OCI-LY1 (cell line): ENCODE data around the gene ST3GAL3.

Experiments
- H2AFZ ChIP-seq: fragments of 200-600 bp; sonication (generic), shearing (Covaris generic); 2 replicates; pipeline ENCODE4 v1.6.0; 2014; ENCODE audit warnings: antibody characterized with exemption, mild to moderate bottlenecking, low read length
- H3F3A ChIP-seq: fragments of 200-600 bp; sonication (generic), shearing (Covaris generic); 2 replicates; pipeline ENCODE4 v1.6.0; 2014; ENCODE audit warnings: mild to moderate bottlenecking, antibody characterized with exemption, low read length, moderate library complexity; ENCODE audit not compliant: insufficient read depth
- H3K27ac ChIP-seq: fragments of 200-600 bp; sonication (generic); 2 replicates; pipeline ENCODE4 v1.5.1; 2014; ENCODE audit warnings: low read length, mixed run types, mild to moderate bottlenecking, low read depth; ENCODE audit not compliant: poor library complexity, severe bottlenecking
- H3K27me3 ChIP-seq: fragments of 200-600 bp; sonication (generic); 2 replicates; pipeline ENCODE4 v1.6.0; 2014; ENCODE audit warnings: antibody characterized with exemption, mild to moderate bottlenecking, low read length, moderate library complexity; ENCODE audit not compliant: insufficient read depth
- H3K36me3 ChIP-seq: fragments of 200-600 bp; sonication (generic); 2 replicates; pipeline ENCODE4 v1.6.1; 2014; ENCODE audit warnings: mild to moderate bottlenecking, antibody characterized with exemption, low read length, moderate library complexity, mixed read lengths; ENCODE audit not compliant: insufficient read depth
- H3K4me1 ChIP-seq: fragments of 200-600 bp; sonication (generic); 2 replicates; pipeline ENCODE4 v1.5.1; 2014; ENCODE audit warnings: mild to moderate bottlenecking, low read length, moderate library complexity; ENCODE audit not compliant: insufficient read depth, severe bottlenecking
- H3K4me2 ChIP-seq: fragments of 200-600 bp; sonication (generic), shearing (Covaris generic); 2 replicates; pipeline ENCODE4 v1.6.1; 2014; ENCODE audit warnings: low read length
- H3K4me3 ChIP-seq: fragments of 200-600 bp; sonication (generic); 2 replicates; pipeline ENCODE4 v1.5.1; 2014; ENCODE audit warnings: low read length, low read depth, mild to moderate bottlenecking, mixed read lengths; ENCODE audit not compliant: poor library complexity, severe bottlenecking
- H3K79me2 ChIP-seq: fragments of 200-600 bp; shearing (Covaris generic); 2 replicates; pipeline ENCODE4 v1.6.1; 2016; ENCODE audit warnings: mixed run types, low read length, mixed read lengths; ENCODE audit not compliant: insufficient read depth
- H3K9ac ChIP-seq: fragments of 200-600 bp; sonication (generic), shearing (Covaris generic); 2 replicates; pipeline ENCODE4 v1.6.1; 2014; ENCODE audit warnings: mild to moderate bottlenecking, low read length, mixed read lengths
- H3K9me2 ChIP-seq: fragments of 200-600 bp; sonication (generic), shearing (Covaris generic); 2 replicates; pipeline ENCODE4 v1.6.1; 2014; ENCODE audit warnings: low read depth, mild to moderate bottlenecking, low read length, mixed read lengths
- H3K9me3 ChIP-seq: fragments of 200-600 bp; shearing (Covaris generic); 2 replicates; pipeline ENCODE4 v1.6.1; 2014; ENCODE audit warnings: low read length, mixed read lengths
- H4K20me1 ChIP-seq: fragments of 200-600 bp; sonication (generic), shearing (Covaris generic); 2 replicates; pipeline ENCODE4 v1.6.0; 2016; ENCODE audit warnings: mild to moderate bottlenecking, low read length; ENCODE audit not compliant: insufficient read depth
- EZH2 ChIP-seq: fragments of 200-600 bp; sonication (generic), shearing (Covaris generic); IDR thresholded peaks from 2 replicates; pipeline ENCODE4 v1.8.0; 2017; ENCODE audit warnings: borderline replicate concordance, mixed run types, mild to moderate bottlenecking, antibody characterized with exemption, low read length, moderate library complexity, mixed read lengths
- TF ChIP-seq, protein P1 (sequence below): fragments of 200-600 bp; sonication (generic), shearing (Covaris generic); IDR thresholded peaks from 2 replicates; pipeline ENCODE4 v1.5.1; 2017; ENCODE audit warnings: mild to moderate bottlenecking, antibody characterized with exemption, low read length, moderate library complexity, mixed read lengths

Gene ST3GAL3

DNA sequence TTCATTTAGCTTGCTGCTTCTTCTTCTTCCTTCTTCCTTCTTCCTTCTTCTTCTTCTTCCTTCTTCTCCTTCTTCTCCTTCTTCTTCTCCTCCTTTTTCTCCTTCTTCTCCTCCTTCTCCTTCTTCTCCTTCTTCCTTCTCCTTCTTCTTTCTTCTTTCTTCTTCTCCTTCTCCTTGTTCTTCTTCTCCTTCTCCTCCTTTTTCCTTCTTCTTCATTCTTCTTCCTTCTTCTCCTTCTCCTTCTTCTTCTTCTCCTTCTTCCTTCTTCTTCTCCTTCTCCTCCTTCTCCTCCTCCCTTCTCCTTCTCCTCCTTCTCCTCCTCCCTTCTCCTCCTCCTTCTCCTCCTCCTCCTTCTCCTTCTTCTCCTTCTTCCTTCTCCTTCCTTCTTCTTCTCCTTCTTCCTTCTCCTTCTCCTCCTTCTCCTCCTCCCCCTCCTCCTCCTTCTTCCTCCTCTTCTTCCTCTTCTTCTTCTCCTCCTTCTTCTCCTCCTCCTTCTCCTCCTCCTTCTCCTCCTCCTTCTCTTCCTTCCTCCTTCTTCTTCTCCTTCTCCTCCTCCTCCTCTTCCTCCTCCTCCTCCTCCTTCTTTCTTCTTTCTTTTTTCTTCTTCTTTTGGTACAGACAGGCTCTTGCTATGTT, 110.1 kb downstream of the ST3GAL3 start:
- no peak overlapping the region for H3K27ac ChIP-seq
- H3K36me3 ChIP-seq = peaks cover 29% of the 10 kb centered on the region
- H3K27me3 ChIP-seq = no peaks in the 10 kb centered on the region
- H3K4me3 ChIP-seq = no peak overlapping the region
- H3K4me2 ChIP-seq = no peak overlapping the region
- no peaks in the 10 kb centered on the region for H3K4me1 ChIP-seq
- H3K9me3 ChIP-seq = no peaks in the 10 kb centered on the region
- no peak for TF ChIP-seq EZH2
- TF ChIP-seq, protein P1, sequence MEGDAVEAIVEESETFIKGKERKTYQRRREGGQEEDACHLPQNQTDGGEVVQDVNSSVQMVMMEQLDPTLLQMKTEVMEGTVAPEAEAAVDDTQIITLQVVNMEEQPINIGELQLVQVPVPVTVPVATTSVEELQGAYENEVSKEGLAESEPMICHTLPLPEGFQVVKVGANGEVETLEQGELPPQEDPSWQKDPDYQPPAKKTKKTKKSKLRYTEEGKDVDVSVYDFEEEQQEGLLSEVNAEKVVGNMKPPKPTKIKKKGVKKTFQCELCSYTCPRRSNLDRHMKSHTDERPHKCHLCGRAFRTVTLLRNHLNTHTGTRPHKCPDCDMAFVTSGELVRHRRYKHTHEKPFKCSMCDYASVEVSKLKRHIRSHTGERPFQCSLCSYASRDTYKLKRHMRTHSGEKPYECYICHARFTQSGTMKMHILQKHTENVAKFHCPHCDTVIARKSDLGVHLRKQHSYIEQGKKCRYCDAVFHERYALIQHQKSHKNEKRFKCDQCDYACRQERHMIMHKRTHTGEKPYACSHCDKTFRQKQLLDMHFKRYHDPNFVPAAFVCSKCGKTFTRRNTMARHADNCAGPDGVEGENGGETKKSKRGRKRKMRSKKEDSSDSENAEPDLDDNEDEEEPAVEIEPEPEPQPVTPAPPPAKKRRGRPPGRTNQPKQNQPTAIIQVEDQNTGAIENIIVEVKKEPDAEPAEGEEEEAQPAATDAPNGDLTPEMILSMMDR = no peak
- H3F3A ChIP-seq = no peaks in the 10 kb centered on the region
- no peaks in the 10 kb centered on the region for H3K79me2 ChIP-seq
- no peak overlapping the region for H3K9ac ChIP-seq
- no peak overlapping the region for H2AFZ ChIP-seq
- no peaks in the 10 kb centered on the region for H4K20me1 ChIP-seq
- no peaks in the 10 kb centered on the region for H3K9me2 ChIP-seq

DNA sequence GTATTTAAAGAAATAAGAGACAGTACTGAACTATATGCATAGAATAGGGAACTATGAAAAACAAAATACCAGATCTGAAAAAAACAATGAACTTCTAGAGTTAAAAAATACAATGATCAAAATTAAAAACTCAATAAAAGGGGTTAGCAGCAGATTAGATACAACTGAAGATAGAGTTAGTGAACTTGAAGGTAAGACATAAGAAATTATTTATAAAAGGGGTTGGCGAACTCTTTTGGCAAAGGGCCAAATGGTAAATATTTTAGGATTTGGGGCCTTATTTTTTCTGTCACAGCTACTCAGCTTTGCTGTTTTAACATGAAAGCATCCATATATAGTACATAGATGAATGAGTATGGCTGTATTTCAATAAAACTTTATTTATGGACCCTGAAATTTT, 111.4 kb downstream of the ST3GAL3 start:
- TF ChIP-seq, protein P1 = no peak
- no peak overlapping the region for H3K27ac ChIP-seq
- peaks cover 29% of the 10 kb centered on the region for H3K36me3 ChIP-seq

DNA sequence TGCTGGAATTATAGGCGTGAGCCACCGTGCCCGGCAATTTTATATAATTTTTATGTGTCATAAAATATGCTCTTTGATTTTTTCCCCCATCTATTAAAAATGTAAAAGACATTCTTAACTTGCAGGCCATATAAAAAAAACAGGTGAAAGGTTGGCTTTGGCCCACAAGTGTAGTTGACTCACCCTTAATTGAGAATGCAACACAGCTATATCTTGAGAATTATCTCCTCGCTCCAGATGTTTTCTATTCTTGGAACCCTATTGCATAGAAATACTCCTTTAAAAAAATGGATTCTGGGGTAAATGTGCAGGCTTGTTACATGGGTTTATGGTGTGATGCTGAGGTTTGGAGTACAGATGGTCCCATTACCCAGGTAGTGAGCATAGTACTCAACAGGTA, 112.0 kb downstream of the ST3GAL3 start:
- Histone ChIP-seq H3K9me3 (no peaks in the 10 kb centered on the region), H3K27ac (no peak overlapping the region), H4K20me1 (no peaks in the 10 kb centered on the region), H3K4me3 (no peak overlapping the region), H3F3A (no peaks in the 10 kb centered on the region), H2AFZ (no peak overlapping the region), H3K4me1 (peaks cover 7% of the 10 kb centered on the region), H3K27me3 (no peaks in the 10 kb centered on the region), H3K36me3 (peaks cover 29% of the 10 kb centered on the region), H3K4me2 (no peak overlapping the region), H3K79me2 (no peaks in the 10 kb centered on the region), H3K9me2 (no peaks in the 10 kb centered on the region), H3K9ac (no peak overlapping the region)
- TF ChIP-seq, protein P1 = no peak
- TF ChIP-seq EZH2 = no peak

More for the DNA sequence above, 111.4 kb downstream of the ST3GAL3 start:
- Histone ChIP-seq H3K79me2 (no peaks in the 10 kb centered on the region), H3K4me1 (peaks cover under 1% of the 10 kb centered on the region), H2AFZ (no peak overlapping the region), H3K4me2 (no peak overlapping the region), H3K27me3 (no peaks in the 10 kb centered on the region), H3K9ac (no peak overlapping the region), H3K4me3 (no peak overlapping the region), H4K20me1 (no peaks in the 10 kb centered on the region), H3K9me3 (no peaks in the 10 kb centered on the region), H3F3A (no peaks in the 10 kb centered on the region), H3K9me2 (no peaks in the 10 kb centered on the region)
